ENCODE data around the gene TUBE1.

DNA sequence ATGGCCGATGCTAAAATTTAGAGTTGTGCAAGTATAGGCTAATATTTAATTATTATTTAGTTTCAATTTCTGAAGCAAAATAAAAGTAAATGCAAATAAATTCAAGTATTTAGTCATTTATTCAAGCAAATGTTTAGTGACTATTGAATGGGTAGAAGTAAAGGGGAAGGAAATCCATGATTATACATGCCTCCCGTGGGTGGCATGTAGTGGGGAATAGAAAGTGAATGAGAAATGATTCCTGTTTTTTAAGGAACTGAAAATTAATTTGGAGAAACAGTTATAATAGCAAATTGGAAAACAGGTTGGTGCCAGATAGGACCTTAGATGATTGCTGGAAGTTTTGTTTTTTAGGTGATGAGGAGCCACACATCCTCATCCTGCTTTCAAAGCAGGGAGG is 35.5 kb upstream of the TUBE1 start:
- TF ChIP-seq, protein P1, sequence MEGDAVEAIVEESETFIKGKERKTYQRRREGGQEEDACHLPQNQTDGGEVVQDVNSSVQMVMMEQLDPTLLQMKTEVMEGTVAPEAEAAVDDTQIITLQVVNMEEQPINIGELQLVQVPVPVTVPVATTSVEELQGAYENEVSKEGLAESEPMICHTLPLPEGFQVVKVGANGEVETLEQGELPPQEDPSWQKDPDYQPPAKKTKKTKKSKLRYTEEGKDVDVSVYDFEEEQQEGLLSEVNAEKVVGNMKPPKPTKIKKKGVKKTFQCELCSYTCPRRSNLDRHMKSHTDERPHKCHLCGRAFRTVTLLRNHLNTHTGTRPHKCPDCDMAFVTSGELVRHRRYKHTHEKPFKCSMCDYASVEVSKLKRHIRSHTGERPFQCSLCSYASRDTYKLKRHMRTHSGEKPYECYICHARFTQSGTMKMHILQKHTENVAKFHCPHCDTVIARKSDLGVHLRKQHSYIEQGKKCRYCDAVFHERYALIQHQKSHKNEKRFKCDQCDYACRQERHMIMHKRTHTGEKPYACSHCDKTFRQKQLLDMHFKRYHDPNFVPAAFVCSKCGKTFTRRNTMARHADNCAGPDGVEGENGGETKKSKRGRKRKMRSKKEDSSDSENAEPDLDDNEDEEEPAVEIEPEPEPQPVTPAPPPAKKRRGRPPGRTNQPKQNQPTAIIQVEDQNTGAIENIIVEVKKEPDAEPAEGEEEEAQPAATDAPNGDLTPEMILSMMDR (conservative IDR thresholded peaks at IDR 0.05; ENCODE audit: low read depth, low read length): no peak
- no peak for TF ChIP-seq EZH2 (IDR thresholded peaks at IDR 0.05; ENCODE audit: borderline replicate concordance, low read depth, low read length, poor library complexity, severe bottlenecking)
